Natural killer cell (primary cell): Measurements from ENCODE around the gene ELMO3. TPM values are rescaled to one million over a fixed set of nuclear protein-coding genes. Genes with fewer than 3 reads are reported as not detected.

Experiments used
- ATAC-seq, 3 donors: fragments of 150-1000 bp in 2 of 3; fragments of 200-7000 bp in 1 of 3; cut with Tn5 transposase; 1 replicate in 1 of 3; 2 replicates in 2 of 3; pipeline ENCODE4 v1.10.0; 2021; ENCODE audit warnings: mild to moderate bottlenecking in 2 of 3, moderate library complexity in 2 of 3
- DNase-seq, 2 donors: peaks; one replicate each; pipeline versions ENCODE4 v3.0.0 to v3.0.0-alpha.2; 2013 to 2021; ENCODE audit warnings: mixed read lengths in 1 of 2
- H3K27ac ChIP-seq: one replicate; pipeline ENCODE4 v1.5.1; 2013; ENCODE audit warnings: mild to moderate bottlenecking, low read length
- H3K27me3 ChIP-seq: one replicate; pipeline ENCODE4 v1.6.1; 2013; ENCODE audit warnings: low read length; ENCODE audit not compliant: control insufficient read depth, insufficient read depth
- H3K36me3 ChIP-seq: one replicate; pipeline ENCODE4 v1.6.1; 2013; ENCODE audit warnings: low read length; ENCODE audit not compliant: control insufficient read depth, insufficient read depth
- H3K4me1 ChIP-seq: one replicate; pipeline ENCODE4 v1.6.1; 2013; ENCODE audit warnings: low read length; ENCODE audit not compliant: control insufficient read depth, insufficient read depth
- H3K4me3 ChIP-seq: one replicate; pipeline ENCODE4 v1.5.1; 2013; ENCODE audit warnings: low read length
- H3K9me3 ChIP-seq: one replicate; pipeline ENCODE4 v1.6.1; 2013; ENCODE audit warnings: low read length; ENCODE audit not compliant: control insufficient read depth, insufficient read depth
- H3K27ac Mint-ChIP-seq, 2 donors: one replicate each; pipeline ENCODE4 v1.8.0; 2022; ENCODE audit warnings: mild to moderate bottlenecking in 2 of 2, mixed read lengths in 2 of 2, moderate library complexity in 1 of 2
- H3K27me3 Mint-ChIP-seq, 2 donors: one replicate each; pipeline ENCODE4 v1.8.0; 2022; ENCODE audit warnings: low read depth in 2 of 2, mixed read lengths in 2 of 2
- H3K36me3 Mint-ChIP-seq: one replicate; pipeline ENCODE4 v1.8.0; 2022; ENCODE audit warnings: mixed read lengths
- H3K4me1 Mint-ChIP-seq, 2 donors: one replicate each; pipeline ENCODE4 v1.8.0; 2022; ENCODE audit warnings: mixed read lengths in 2 of 2
- H3K4me3 Mint-ChIP-seq: one replicate; pipeline ENCODE4 v1.8.0; 2022; ENCODE audit warnings: mild to moderate bottlenecking, moderate library complexity, mixed read lengths
- H3K9me3 Mint-ChIP-seq, 2 donors: one replicate each; pipeline ENCODE4 v1.8.0; 2022; ENCODE audit warnings: mixed read lengths in 2 of 2
- WGBS: methylation state at CpG from one replicate; pipeline ENCODE4 v1.1.7; 2013; ENCODE audit warnings: missing lambda C conversion rate; ENCODE audit not compliant: insufficient coverage; 5-methylcytosine and 5-hydroxymethylcytosine counted together
- intact Hi-C: fragments of 100-400 bp; cut with micrococcal nuclease; formaldehyde crosslinking; loops from one replicate; pipeline ENCODE4 v1.14.2; 2022
- total RNA-seq, 4 donors: library from RNA; stranded (reverse); fragments of 120-200 nt in 1 of 4; gene quantifications; one replicate each; pipeline versions ENCODE4 v1.2.3 to v1.2.4, GENCODE V29; 2013 to 2022
- TF ChIP-seq, protein P1 (sequence below): fragments of 200-600 bp; IDR thresholded peaks from one replicate; pipeline ENCODE4 v1.8.0; 2022; ENCODE audit warnings: antibody characterized with exemption

The ELMO3 gene
- total RNA-seq, 3 donors from 2014 or later (not counting 1 experiment from before 2014, with no cell fraction given), result 1.9 to 3.3 (median 2.3) TPM

DNA sequence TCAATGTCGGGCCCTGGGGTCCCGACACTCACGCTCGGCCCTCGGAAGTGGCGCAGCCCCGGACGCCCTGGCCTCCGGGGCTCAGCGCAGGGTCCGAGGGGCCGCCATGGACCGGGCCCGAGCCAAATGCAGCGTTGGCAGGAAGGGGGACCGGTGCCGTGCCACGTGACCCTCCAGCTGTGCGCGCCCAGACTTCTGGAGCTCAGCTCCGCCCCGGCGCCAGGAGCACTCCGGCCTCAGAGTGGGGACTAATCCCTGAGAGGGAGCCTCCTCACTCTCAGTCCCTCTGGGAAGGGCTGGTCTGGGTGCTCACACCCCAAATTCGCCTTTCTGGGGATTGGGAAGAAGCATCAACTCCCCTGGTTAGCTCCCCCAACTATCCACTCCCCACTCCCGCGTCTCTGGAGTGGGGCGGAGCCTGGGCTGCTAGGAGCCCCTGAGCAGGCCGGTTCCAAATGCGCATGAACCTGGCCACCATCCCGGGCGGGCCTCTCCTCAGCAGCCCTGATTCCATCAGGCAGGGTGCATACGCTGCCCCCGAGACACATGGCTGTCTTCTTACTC lies 48.0 kb upstream of the ELMO3 start, which contains the start of gene B3GNT9:
B3GNT9 (minus strand) TSS at position 166 of the 564 bp plus-strand sequence. CDS start 513 bp downstream, outside the sequence.
- no peaks in the 10 kb centered on the region for H3K36me3 Mint-ChIP-seq
- intact Hi-C loops, result no loop called here
- WGBS, result 3% methylated on average over 34 of the region's 34 CpGs
- H3K4me1 Mint-ChIP-seq, result peaks cover 0 to 21% of the 10 kb centered on the region in 2 donors
- no peak within 1 kb of the TSS for H3K27ac ChIP-seq
- peaks cover 20% of the 10 kb centered on the region for H3K4me1 ChIP-seq
- peak in 1 of 2 donors; percentile 56 for DNase-seq
- H3K27ac Mint-ChIP-seq, result no peak within 1 kb of the TSS
- no peaks in the 10 kb centered on the region for H3K9me3 Mint-ChIP-seq
- TF ChIP-seq, protein P1, sequence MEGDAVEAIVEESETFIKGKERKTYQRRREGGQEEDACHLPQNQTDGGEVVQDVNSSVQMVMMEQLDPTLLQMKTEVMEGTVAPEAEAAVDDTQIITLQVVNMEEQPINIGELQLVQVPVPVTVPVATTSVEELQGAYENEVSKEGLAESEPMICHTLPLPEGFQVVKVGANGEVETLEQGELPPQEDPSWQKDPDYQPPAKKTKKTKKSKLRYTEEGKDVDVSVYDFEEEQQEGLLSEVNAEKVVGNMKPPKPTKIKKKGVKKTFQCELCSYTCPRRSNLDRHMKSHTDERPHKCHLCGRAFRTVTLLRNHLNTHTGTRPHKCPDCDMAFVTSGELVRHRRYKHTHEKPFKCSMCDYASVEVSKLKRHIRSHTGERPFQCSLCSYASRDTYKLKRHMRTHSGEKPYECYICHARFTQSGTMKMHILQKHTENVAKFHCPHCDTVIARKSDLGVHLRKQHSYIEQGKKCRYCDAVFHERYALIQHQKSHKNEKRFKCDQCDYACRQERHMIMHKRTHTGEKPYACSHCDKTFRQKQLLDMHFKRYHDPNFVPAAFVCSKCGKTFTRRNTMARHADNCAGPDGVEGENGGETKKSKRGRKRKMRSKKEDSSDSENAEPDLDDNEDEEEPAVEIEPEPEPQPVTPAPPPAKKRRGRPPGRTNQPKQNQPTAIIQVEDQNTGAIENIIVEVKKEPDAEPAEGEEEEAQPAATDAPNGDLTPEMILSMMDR, result no peak
- H3K9me3 ChIP-seq, result no peaks in the 10 kb centered on the region
- H3K27me3 ChIP-seq, result peaks cover 7% of the 10 kb centered on the region
- H3K27me3 Mint-ChIP-seq, result peaks cover 7 to 21% of the 10 kb centered on the region in 2 donors
- no peak for ATAC-seq
- H3K4me3 ChIP-seq, result peak within 1 kb of the TSS; percentile 13
- H3K4me3 Mint-ChIP-seq, result peak within 1 kb of the TSS; percentile 74
- H3K36me3 ChIP-seq, result peaks cover 11% of the 10 kb centered on the region

- intact Hi-C loops, result no loop called here
- H3K27me3 ChIP-seq, result peaks cover 7% of the 10 kb centered on the region
- Mint-ChIP-seq H3K27me3 (peaks cover 7 to 21% of the 10 kb centered on the region in 2 donors), H3K27ac (no peak overlapping the region), H3K36me3 (no peaks in the 10 kb centered on the region), H3K4me3 (peak overlapping the region; percentile 74), H3K4me1 (peaks cover 0 to 28% of the 10 kb centered on the region in 2 donors), H3K9me3 (no peaks in the 10 kb centered on the region)
- H3K27ac ChIP-seq, result no peak overlapping the region
- DNase-seq (no peak), ATAC-seq (no peak)
- WGBS, result 71% methylated on average over 8 of the region's 8 CpGs
- H3K4me1 ChIP-seq, result peaks cover 26% of the 10 kb centered on the region
- H3K4me3 ChIP-seq, result no peak overlapping the region
- TF ChIP-seq, protein P1, result no peak
- H3K36me3 ChIP-seq, result peaks cover 6% of the 10 kb centered on the region
- H3K9me3 ChIP-seq, result no peaks in the 10 kb centered on the region
These were observed 47.4 kb upstream of the ELMO3 start for GRCh38 chr16:67151431-67152097.

- 55% methylated on average over 61 of the region's 61 CpGs for WGBS
- Histone ChIP-seq H3K27me3 (peaks cover 7% of the 10 kb centered on the region), H3K9me3 (no peaks in the 10 kb centered on the region), H3K36me3 (no peaks in the 10 kb centered on the region), H3K4me3 (no peak overlapping the region), H3K4me1 (peaks cover 51% of the 10 kb centered on the region), H3K27ac (no peak overlapping the region)
- H3K36me3 Mint-ChIP-seq, result no peaks in the 10 kb centered on the region
- H3K4me3 Mint-ChIP-seq, result peak overlapping the region; percentile 40
- DNase-seq (no peak), ATAC-seq (no peak)
- no peak overlapping the region for H3K27ac Mint-ChIP-seq
- intact Hi-C loops, result loop anchor here (1.0 to 5.0 kb wide), 3 partner anchors 42 to 177 kb away; no protein-coding TSS in a partner anchor
- peaks cover 7 to 16% of the 10 kb centered on the region in 2 donors for H3K27me3 Mint-ChIP-seq
- no peaks in the 10 kb centered on the region for H3K9me3 Mint-ChIP-seq
- peaks cover 18 to 54% of the 10 kb centered on the region in 2 donors for H3K4me1 Mint-ChIP-seq
- TF ChIP-seq, protein P1, result no peak
These were observed 44.2 kb upstream of the ELMO3 start for GRCh38 chr16:67154578-67155294.
